OCI-LY3 (cell line): ENCODE measurements around the gene ZHX3.

Experiments used
- H2AFZ ChIP-seq: fragments of 200-600, 300-600 bp; shearing (Covaris generic); 2 replicates; pipeline ENCODE4 v1.6.0; 2014; ENCODE audit warnings: antibody characterized with exemption, low read depth, low read length
- H3K27ac ChIP-seq: fragments of 200-600, 300-600 bp; sonication (generic); 2 replicates; pipeline ENCODE4 v1.5.1; 2014; ENCODE audit warnings: mild to moderate bottlenecking, low read length, moderate library complexity, mixed read lengths
- H3K27me3 ChIP-seq: fragments of 200-600, 300-600 bp; sonication (generic); 2 replicates; pipeline ENCODE4 v1.6.1; 2014; ENCODE audit warnings: low read depth, low read length, mixed read lengths
- H3K36me3 ChIP-seq: fragments of 200-600, 300-600 bp; sonication (generic); replicated peaks from 2 replicates; pipeline ENCODE3; 2014; ENCODE audit warnings: low read depth, low read length, mixed read lengths
- H3K4me1 ChIP-seq: fragments of 300-600, 200-600 bp; sonication (generic); 2 replicates; pipeline ENCODE4 v1.6.1; 2014; ENCODE audit warnings: low read length, mixed read lengths
- H3K4me2 ChIP-seq: fragments of 200-600, 300-600 bp; sonication (generic); 2 replicates; pipeline ENCODE4 v1.6.1; 2014; ENCODE audit warnings: low read length, mixed read lengths
- H3K4me3 ChIP-seq: fragments of 300-600, 200-600 bp; sonication (generic); 2 replicates; pipeline ENCODE4 v1.5.1; 2014; ENCODE audit warnings: antibody characterized with exemption, mild to moderate bottlenecking, low read length, moderate library complexity
- H3K79me2 ChIP-seq: fragments of 300-600, 200-600 bp; shearing (Covaris generic); 2 replicates; pipeline ENCODE4 v1.6.1; 2014; ENCODE audit warnings: mild to moderate bottlenecking, low read length, mixed read lengths
- H3K9ac ChIP-seq: fragments of 300-600, 200-600 bp; shearing (Covaris generic); 2 replicates; pipeline ENCODE4 v1.6.0; 2014; ENCODE audit warnings: mild to moderate bottlenecking, low read length, moderate library complexity
- H3K9me3 ChIP-seq: fragments of 200-600, 300-600 bp; shearing (Covaris generic); 2 replicates; pipeline ENCODE4 v1.6.1; 2014; ENCODE audit warnings: low read length, mixed read lengths; ENCODE audit not compliant: insufficient read depth
- H4K20me1 ChIP-seq: fragments of 200-600, 300-600 bp; sonication (generic); 2 replicates; pipeline ENCODE4 v1.6.1; 2016; ENCODE audit warnings: low read length, mixed read lengths; ENCODE audit not compliant: insufficient read depth
- CTCF ChIP-seq: fragments of 200-600, 300-600 bp; sonication (generic); IDR thresholded peaks from 2 replicates; pipeline ENCODE4 v1.5.1; 2014; ENCODE audit warnings: antibody characterized with exemption, low read length, low read depth
- EZH2phosphoT487 ChIP-seq: fragments of 200-600 bp; shearing (Covaris generic); IDR thresholded peaks from 2 replicates; pipeline ENCODE4 v1.6.1; 2018; ENCODE audit warnings: antibody characterized with exemption, mixed run types, low read depth

The ZHX3 gene

GRCh38 chr20:41178904-41179432 is 138.6 kb downstream of the ZHX3 start:
- Histone ChIP-seq H3K27ac (no peak overlapping the region), H3K9me3 (no peaks in the 10 kb centered on the region), H3K4me2 (no peak overlapping the region), H3K4me1 (no peaks in the 10 kb centered on the region), H3K27me3 (no peaks in the 10 kb centered on the region), H3K9ac (no peak overlapping the region), H3K36me3 (peaks cover 43% of the 10 kb centered on the region), H3K79me2 (no peaks in the 10 kb centered on the region), H3K4me3 (no peak overlapping the region), H2AFZ (no peak overlapping the region), H4K20me1 (no peaks in the 10 kb centered on the region)
- TF ChIP-seq CTCF, result no peak
- no peak for TF ChIP-seq EZH2phosphoT487

- TF ChIP-seq EZH2phosphoT487 (no peak), CTCF (no peak)
- Histone ChIP-seq H3K36me3 (peaks cover 47% of the 10 kb centered on the region), H3K79me2 (no peaks in the 10 kb centered on the region), H3K9me3 (no peaks in the 10 kb centered on the region), H4K20me1 (no peaks in the 10 kb centered on the region), H3K27me3 (no peaks in the 10 kb centered on the region), H3K9ac (no peak overlapping the region), H3K4me1 (no peaks in the 10 kb centered on the region), H3K4me3 (no peak overlapping the region), H3K27ac (no peak overlapping the region), H3K4me2 (no peak overlapping the region), H2AFZ (no peak overlapping the region)
Measured at GRCh38 chr20:41178495-41178894, 139.0 kb downstream of the ZHX3 start.

GRCh38 chr20:41177636-41178035 is 139.9 kb downstream of the ZHX3 start:
- H3K9me3 ChIP-seq, result no peaks in the 10 kb centered on the region
- TF ChIP-seq CTCF (no peak), EZH2phosphoT487 (no peak)
- no peak overlapping the region for H2AFZ ChIP-seq
- H3K79me2 ChIP-seq, result no peaks in the 10 kb centered on the region
- peaks cover 53% of the 10 kb centered on the region for H3K36me3 ChIP-seq
- no peak overlapping the region for H3K9ac ChIP-seq
- H4K20me1 ChIP-seq, result 0 out of 2 replicates have a peak, but pooled peaks cover 3% of the 10 kb centered on the region
- H3K27me3 ChIP-seq, result no peaks in the 10 kb centered on the region
- H3K4me1 ChIP-seq, result no peaks in the 10 kb centered on the region
- H3K4me3 ChIP-seq, result no peak overlapping the region
- no peak overlapping the region for H3K4me2 ChIP-seq
- H3K27ac ChIP-seq, result no peak overlapping the region

DNA sequence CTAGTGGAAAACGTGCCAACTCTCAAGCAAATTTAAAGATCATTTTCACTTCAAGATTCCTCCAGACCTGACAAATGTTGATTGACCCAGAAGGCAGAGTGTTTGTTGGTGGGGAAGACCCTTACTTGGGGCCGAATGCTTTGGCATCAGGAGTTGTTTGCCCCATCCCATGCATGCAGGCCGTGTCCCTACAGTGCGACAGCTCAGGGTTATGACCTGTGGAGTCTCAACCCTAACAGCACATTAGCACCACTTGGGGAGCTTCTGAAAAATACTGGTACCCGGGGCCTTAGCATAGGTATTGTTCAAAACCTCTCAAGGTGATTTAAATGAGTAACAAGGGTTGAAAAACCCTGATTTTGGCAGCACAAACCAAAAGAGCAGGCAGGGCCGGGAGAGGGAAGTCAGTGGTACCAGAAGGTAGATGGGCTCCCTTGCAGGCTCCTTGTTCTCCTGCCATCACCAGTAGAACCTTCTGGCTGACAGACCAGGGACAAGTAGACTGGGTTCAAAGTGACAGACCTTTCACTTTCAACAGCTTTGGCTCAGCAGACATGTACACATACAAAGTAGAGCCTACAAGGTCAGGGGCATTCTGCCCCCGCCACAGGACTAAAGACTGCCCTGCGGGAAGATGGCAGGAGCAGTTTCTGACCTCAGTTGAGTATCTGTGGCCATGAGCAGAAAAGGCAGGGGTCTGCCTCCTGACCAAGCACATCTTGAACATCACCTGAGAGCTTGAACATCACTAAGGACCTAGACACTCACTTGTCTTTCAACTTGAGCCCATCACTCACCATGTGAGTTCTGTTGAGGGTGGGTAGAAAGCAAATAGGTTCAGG is 140.6 kb downstream of the ZHX3 start:
- H4K20me1 ChIP-seq, result peaks cover 6% of the 10 kb centered on the region; the same call in 1 of the 2 replicates
- H3K4me2 ChIP-seq, result no peak overlapping the region
- H3K36me3 ChIP-seq, result peaks cover 60% of the 10 kb centered on the region
- no peak overlapping the region for H3K4me3 ChIP-seq
- no peaks in the 10 kb centered on the region for H3K9me3 ChIP-seq
- TF ChIP-seq EZH2phosphoT487 (no peak), CTCF (no peak)
- no peaks in the 10 kb centered on the region for H3K79me2 ChIP-seq
- no peaks in the 10 kb centered on the region for H3K4me1 ChIP-seq
- H3K27ac ChIP-seq, result no peak overlapping the region
- H3K27me3 ChIP-seq, result no peaks in the 10 kb centered on the region
- H2AFZ ChIP-seq, result no peak overlapping the region
- no peak overlapping the region for H3K9ac ChIP-seq
